Stimulated activated CD8-positive, alpha-beta memory T cell treated with anti-CD3 and anti-CD28 coated beads, Interleukin-4, amount 100 ng/mL, for 1 hour (primary cell): Measurements from ENCODE around the gene ADGRG4.

Experiments
- DNase-seq, 2 donors: peaks; one replicate each; pipeline ENCODE4 v3.0.0-alpha.2; 2020; ENCODE audit warnings: low read depth in 2 of 2, low spot score in 1 of 2

ADGRG4 gene

GRCh38 chrX:136292656-136293055, 8.1 kb upstream of the ADGRG4 start:
- no peak for DNase-seq

GRCh38 chrX:136295380-136295779, 5.4 kb upstream of the ADGRG4 start:
- no peak for DNase-seq

GRCh38 chrX:136303041-136303440, 2.3 kb downstream of the ADGRG4 start:
- no peak for DNase-seq

DNA sequence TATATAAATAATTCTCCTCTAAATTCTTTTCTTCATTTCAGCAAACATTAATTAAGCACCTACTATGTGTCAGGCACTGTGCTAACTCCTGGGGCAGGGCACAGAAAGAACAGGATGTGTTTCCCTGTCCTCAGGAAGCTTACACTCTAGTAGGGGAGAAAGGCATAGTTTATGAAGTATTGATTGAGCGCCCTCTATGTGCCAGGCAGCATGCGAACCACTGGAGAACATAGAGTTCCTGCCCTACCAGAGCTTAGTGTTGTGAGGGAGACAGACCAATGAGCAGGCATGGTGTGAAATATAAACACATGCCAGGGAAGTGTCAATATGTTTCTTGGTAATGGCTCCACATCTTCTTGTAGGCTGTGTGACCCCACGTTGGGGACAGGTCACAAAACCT, 3.7 kb downstream of the ADGRG4 start:
- no peak for DNase-seq

- no peak for DNase-seq
Measured at GRCh38 chrX:136306182-136306581, 5.4 kb downstream of the ADGRG4 start.

GRCh38 chrX:136307471-136307870, 6.7 kb downstream of the ADGRG4 start:
- DNase-seq, result no peak

DNA sequence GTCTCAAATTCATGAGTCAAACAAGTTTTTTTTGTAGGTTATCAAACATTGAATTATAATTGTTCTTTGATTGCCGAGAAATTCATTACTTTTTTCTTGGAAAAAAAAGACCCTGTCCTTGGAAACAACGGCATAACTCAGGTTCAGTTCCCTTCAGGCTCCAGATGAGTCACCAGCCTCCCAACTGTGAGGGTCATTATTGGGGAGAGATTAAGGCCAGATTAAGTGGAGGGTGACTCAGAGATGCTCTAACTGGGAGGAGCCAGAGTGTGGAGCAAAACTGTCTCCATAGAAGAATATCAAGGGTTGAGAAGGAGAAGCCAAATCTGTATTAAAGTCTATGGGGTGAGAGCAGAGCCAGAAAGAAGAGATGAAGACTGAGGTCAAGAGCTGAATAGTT, 9.6 kb downstream of the ADGRG4 start:
- DNase-seq, result no peak

GRCh38 chrX:136318156-136318555, 17.4 kb downstream of the ADGRG4 start:
- DNase-seq, result no peak

- DNase-seq, result no peak
Measured at GRCh38 chrX:136318895-136319597, 18.3 kb downstream of the ADGRG4 start.

DNA sequence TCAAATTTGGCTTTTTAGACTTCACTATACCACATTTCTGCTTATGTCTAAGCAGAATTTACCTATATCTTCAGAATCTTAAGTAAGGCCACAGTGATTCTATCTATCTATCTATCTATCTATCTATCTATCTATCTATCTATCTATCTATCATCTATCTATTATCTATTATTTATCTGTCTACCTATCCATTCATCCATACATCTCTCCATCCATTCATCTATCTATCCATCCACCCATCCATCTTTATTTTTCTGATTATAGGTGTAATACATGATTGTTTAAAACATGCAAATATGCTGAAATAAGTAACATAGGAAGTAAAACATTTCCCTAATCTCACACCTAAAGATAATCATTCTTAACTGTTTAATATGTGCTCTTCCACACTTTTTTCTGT, 18.8 kb downstream of the ADGRG4 start:
- no peak for DNase-seq

DNA sequence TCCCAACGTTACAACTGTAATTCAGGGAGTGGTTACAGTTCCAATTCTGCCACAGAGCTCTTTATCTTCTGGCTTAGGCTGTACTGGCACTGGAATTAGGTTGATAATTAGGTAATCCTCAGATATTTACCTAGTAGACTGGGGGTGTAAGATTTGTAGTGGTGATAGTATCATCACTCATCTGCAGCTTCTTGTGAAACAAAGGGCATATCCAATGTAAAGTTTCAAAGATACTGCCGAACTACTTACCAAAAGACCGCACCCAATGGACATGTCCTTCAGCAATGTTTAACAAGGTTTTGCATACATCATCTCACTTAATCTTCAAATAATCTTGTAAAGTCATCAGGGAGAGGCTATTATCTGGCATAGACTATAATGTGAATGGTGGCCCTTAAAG, 20.8 kb downstream of the ADGRG4 start:
- no peak for DNase-seq

DNA sequence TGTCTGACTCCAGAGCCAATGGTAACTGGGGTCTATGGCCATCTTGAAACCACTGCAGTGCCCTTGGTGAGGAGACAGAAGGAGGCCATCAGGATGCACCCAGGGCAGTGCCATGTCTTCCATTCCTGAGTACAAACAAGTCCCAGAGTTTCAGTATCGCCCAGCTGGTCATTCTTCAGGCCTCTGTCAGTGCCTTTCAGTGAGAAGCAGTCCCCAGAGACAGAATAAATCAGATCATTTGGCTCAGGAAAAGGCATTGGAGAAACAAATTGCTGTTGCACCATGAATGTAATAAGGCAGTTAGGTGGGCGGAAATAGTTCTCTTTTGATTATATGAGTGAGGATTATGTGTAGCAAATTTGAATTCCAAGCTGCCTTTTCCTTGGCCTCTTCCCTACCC, 21.3 kb downstream of the ADGRG4 start:
- DNase-seq, result no peak

- DNase-seq, result no peak
Measured at GRCh38 chrX:136325377-136325776, 24.6 kb downstream of the ADGRG4 start.

DNA sequence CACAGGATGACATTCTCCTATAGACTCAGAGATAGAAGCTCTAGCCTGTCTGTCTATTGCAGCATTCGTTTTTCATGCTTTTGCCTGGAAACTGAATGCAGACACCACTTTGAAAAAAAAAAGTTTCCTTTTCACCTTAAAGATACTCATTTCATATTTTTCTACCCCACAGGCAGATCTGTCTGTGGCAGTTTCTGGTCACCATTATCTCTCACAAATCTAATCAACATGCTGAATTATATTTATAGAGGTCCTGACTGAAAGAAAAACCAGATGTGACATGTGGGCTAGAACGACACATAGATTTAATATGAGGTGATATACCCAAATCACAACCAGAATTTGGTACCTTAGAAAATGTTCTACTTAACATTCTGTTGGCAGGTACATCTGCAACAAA, 28.2 kb downstream of the ADGRG4 start:
- no peak for DNase-seq

- no peak for DNase-seq
Measured at GRCh38 chrX:136336623-136337022, 35.9 kb downstream of the ADGRG4 start.

- no peak for DNase-seq
Measured at GRCh38 chrX:136339702-136340101, 38.9 kb downstream of the ADGRG4 start.

DNA sequence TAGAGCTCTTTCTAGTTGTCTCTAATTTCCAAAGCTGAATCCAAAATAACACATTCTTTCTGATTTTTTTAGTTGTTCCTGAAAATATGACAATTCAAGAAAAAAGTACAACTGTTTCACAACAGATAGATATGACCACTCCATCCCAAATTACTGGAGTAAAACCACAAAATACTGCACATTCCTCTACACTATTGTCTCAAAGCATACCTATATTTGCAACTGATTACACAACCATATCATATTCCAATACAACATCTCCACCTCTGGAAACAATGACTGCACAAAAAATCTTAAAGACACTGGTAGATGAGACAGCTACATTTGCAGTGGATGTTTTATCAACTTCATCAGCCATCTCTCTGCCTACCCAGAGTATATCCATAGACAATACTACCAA, 43.6 kb downstream of the ADGRG4 start:
- DNase-seq, result no peak

- no peak for DNase-seq
Measured at GRCh38 chrX:136346506-136346905, 45.7 kb downstream of the ADGRG4 start.

DNA sequence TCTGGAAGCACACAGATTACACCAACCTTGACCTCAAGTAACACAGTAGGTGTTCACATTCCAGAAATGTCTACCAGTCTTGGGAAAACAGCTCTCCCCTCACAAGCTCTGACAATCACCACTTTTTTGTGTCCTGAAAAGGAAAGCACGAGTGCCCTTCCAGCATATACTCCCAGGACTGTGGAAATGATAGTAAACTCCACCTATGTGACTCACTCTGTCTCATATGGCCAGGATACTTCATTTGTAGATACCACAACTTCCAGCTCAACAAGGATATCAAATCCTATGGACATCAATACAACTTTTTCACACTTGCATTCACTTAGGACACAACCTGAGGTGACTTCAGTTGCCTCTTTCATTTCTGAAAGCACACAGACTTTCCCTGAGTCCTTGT, 46.9 kb downstream of the ADGRG4 start:
- no peak for DNase-seq

GRCh38 chrX:136353526-136354093, 52.8 kb downstream of the ADGRG4 start:
- no peak for DNase-seq

DNA sequence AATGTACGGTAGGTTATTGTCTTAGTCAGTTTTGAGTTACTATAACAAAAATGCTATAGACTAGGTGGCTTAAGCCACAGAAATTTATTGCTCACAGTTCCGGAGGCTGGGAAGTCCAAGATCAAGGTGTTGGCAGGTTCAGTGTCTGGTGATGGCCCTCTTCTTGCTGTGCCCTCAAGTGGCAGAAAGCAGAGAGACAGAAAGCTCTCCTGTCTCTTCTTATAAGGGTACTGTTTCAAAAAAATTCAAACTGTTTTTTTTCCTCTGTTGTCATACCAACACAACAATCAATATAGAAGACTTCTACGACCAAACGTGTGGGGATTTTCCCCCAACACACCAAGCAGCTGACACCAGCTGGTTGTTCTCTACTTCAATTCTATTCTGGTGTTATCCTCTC, 53.4 kb downstream of the ADGRG4 start:
- DNase-seq, result no peak

DNA sequence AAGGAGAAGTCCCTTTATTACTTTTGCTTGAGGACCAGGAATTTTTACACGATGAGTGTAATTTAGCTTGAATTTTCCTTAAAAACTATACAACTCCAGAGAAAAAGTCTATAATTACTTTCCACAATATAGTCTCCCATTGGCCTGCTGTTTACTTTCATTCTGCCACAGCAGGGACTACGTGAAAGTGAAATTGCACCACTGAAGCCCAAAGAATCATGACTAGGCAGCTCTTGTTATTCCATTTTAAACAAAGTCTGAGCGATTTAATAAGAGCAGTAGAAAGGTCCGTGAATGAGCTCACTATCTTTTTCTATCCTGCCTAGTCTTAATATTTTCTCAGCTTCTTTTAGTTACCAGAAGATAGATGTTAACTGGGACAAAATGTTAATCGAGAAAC, 68.6 kb downstream of the ADGRG4 start:
- no peak for DNase-seq

DNA sequence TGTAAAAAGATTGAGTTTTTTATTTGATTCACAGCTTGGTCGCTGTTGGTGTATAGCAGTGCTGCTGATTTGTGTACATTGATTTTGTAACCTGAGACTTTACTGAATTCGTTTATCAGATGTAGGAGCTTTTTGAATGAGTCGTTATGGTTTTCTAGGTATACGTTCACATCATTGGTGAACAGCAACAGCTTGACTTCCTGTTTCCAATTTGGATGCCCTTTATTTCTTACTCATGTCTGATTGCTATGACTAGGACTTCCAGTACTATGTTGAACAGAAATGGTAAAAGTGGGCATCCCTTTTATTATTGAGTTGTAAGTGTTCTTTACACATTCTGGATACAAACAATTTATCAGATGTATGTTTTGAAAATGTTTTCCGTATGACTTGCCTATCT, 76.0 kb downstream of the ADGRG4 start:
- no peak for DNase-seq
